GM12892 (cell line): Measurements from ENCODE around the gene OR2A25.

Experiments
- POLR2A ChIP-seq: IDR thresholded peaks from 2 replicates; pipeline ENCODE4 v1.6.1; 2011; ENCODE audit warnings: low read depth, low read length, control low read depth
- POLR2AphosphoS5 ChIP-seq: IDR thresholded peaks from 2 replicates; pipeline ENCODE4 v1.6.1; 2011; ENCODE audit warnings: low read depth, low read length, control low read depth
- TAF1 ChIP-seq: IDR thresholded peaks from 2 replicates; pipeline ENCODE4 v1.6.1; 2011; ENCODE audit warnings: low read depth, mild to moderate bottlenecking, control low read depth, low read length, borderline replicate concordance

DNA sequence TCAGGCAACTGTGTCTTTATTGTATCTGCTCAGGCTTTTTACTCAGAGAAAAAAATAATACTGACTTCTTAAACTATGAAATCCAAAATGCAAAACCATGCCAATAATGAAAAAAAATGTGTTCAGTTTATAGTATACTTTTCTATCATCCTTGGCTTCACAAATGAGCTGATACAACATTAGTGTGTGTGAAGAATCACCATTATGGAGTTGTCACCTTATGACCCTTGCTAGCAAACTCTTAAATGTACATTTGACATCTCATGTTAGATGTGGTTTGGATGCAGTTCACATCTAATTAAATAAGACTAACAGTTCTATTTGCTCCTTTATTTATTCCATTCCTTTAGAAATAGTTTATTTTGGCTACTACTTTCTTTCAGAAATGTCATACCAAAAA, 35.6 kb downstream of the OR2A25 start:
- TF ChIP-seq POLR2A (no peak), TAF1 (no peak), POLR2AphosphoS5 (no peak)
